Stomach smooth muscle (tissue), 2 donors: ENCODE measurements around the gene RUNX3.

Source experiments
- H3K27ac ChIP-seq: one replicate; pipeline ENCODE4 v1.7.0; 2013; ENCODE audit warnings: mild to moderate bottlenecking, low read length, inconsistent platforms
- H3K27me3 ChIP-seq, 2 donors: one replicate each; pipeline ENCODE4 v1.7.0; 2013; ENCODE audit warnings: low read length in 2 of 2; ENCODE audit not compliant: insufficient read depth in 2 of 2, control insufficient read depth in 1 of 2
- H3K36me3 ChIP-seq, 2 donors: one replicate each; pipeline ENCODE4 v1.7.0; 2013; ENCODE audit warnings: low read length in 2 of 2; ENCODE audit not compliant: control insufficient read depth in 2 of 2, insufficient read depth in 2 of 2
- H3K4me1 ChIP-seq: one replicate; pipeline ENCODE4 v1.7.0; 2013; ENCODE audit warnings: low read length; ENCODE audit not compliant: control insufficient read depth, insufficient read depth
- H3K4me3 ChIP-seq, 2 donors: one replicate each; pipeline ENCODE4 v1.7.0; 2013; ENCODE audit warnings: low read length in 2 of 2
- H3K9ac ChIP-seq, 2 donors: one replicate each; pipeline ENCODE4 v1.7.0; 2013; ENCODE audit warnings: low read length in 2 of 2, mild to moderate bottlenecking in 1 of 2
- H3K9me3 ChIP-seq, 2 donors: one replicate each; pipeline ENCODE4 v1.7.0; 2013; ENCODE audit warnings: low read length in 2 of 2; ENCODE audit not compliant: control insufficient read depth in 2 of 2
- donor health status: healthy.
- donor health status: Pancreatic carcinoma.

Gene RUNX3

DNA sequence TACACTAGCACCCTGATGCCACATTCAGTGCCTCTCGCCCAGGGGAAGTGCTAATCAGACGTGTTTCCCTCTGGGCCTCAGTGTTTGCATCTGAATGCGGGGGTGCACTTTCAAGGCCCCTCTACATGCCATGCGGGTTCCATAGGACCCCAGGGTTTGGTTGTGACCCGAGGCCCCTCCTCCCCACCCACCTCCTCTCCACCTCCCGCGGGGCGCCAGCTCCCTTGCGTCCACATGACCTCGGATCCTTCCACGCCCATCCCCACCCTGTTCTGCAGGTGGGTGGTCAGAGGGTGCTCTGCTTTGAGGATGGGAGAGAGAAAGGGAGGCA, 5.1 kb upstream of the RUNX3 start:
- Histone ChIP-seq H3K9me3 (no peaks in the 10 kb centered on the region), H3K27ac (no peak overlapping the region), H3K4me1 (peaks cover 16% of the 10 kb centered on the region), H3K27me3 (peaks cover 54 to 60% of the 10 kb centered on the region in 2 donors), H3K36me3 (no peaks in the 10 kb centered on the region), H3K4me3 (no peak overlapping the region), H3K9ac (no peak overlapping the region)

DNA sequence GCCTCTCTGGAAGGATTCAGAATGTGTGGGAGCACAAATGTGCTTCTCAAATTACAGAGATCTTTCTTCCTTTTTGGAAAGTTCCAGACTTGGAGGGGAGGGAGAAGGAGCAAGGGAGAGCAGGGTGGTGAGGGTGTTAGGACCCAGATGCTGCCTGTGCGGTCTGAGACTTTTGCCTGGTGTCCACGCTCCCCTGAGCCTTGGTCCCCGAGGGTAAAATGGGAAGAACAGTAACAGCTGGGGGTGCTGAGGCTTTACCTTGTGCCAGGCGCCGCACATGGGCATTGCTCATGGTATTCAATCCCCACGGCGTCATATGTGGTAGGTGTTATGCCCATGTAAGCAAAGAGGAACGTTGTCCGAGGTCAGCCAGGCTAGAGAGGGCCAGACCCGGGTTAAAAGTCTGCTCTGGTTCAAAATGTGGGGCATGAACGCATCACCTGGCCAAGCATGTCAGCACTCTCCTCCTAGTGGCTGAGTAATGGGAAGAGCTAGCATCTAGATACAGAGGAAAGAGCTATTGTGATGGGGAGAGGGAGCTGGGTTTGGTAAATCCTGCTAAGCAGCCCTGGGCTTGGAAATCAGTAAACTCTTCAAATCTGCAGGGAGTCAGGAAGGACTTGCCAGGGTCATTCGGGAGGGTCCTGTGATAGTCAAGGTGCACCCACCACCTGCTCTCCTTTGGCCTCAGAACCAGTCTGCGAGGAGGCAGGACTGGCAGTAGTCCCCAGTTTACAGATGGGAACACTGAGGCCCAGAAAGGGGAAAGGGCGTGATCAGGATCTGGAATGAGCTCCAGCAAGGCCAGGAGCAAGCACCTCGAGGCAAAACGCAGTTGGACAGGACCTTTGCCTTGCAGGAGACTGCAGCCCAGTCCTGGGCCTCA, 4.5 kb upstream of the RUNX3 start:
- peaks cover 54 to 63% of the 10 kb centered on the region in 2 donors for H3K27me3 ChIP-seq
- H3K9me3 ChIP-seq = no peaks in the 10 kb centered on the region
- no peak overlapping the region for H3K4me3 ChIP-seq
- no peak overlapping the region for H3K27ac ChIP-seq
- peaks cover 17% of the 10 kb centered on the region for H3K4me1 ChIP-seq
- no peaks in the 10 kb centered on the region for H3K36me3 ChIP-seq
- no peak overlapping the region for H3K9ac ChIP-seq

DNA sequence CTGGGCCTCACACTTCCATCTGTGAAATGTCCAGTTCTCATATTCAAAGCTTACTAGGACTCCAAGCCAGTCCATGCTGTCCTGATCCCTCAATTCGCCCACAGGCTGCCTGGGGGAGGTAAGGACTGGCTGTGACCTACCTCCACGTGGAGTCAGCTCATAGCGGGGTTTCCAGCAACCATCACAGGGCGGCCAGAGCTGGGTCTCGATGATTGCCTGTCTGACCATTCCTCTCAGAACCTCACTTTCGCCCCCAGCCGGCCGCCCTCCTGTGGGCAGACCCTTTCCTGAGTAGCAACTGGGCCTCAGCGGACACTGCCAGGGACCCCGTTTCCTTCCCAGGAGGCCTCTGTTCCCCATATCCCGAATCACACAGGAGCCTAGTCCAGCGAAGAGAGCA, 3.4 kb upstream of the RUNX3 start:
- Histone ChIP-seq H3K4me3 (no peak overlapping the region), H3K27ac (no peak overlapping the region), H3K9ac (no peak overlapping the region), H3K4me1 (peaks cover 26% of the 10 kb centered on the region), H3K9me3 (no peaks in the 10 kb centered on the region), H3K36me3 (no peaks in the 10 kb centered on the region), H3K27me3 (peaks cover 55 to 74% of the 10 kb centered on the region in 2 donors)

DNA sequence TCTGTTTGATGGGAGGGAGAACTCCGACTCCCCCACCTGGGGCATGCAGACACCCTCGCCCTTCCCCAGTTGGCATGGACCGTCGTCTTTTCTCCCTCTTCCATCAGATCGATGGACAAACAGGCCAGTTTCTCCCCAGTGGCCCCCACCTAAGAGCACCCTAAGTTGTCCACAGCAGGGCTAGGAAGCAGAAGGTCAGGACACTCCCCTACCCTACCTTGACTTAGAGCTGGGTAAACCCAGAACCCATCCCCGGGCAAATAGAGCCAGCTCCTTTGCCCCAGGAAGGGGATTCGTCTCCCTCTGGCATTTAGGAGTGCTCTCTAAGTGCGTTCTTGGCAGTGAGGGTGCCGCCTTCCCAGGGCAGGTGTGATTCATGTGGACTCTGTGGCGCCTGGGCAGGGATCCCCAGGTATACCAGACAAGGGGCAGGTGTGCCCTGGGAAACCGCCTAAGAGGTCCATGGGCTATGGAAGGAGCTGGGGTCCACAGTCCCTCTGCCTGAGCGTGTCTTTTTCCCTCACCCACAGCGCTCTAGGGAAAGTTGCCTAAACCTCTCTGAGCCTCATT, 2.7 kb upstream of the RUNX3 start:
- Histone ChIP-seq H3K4me1 (peaks cover 26% of the 10 kb centered on the region), H3K27ac (no peak overlapping the region), H3K9me3 (no peaks in the 10 kb centered on the region), H3K9ac (no peak overlapping the region), H3K4me3 (no peak overlapping the region), H3K27me3 (peaks cover 60 to 78% of the 10 kb centered on the region in 2 donors), H3K36me3 (no peaks in the 10 kb centered on the region)

DNA sequence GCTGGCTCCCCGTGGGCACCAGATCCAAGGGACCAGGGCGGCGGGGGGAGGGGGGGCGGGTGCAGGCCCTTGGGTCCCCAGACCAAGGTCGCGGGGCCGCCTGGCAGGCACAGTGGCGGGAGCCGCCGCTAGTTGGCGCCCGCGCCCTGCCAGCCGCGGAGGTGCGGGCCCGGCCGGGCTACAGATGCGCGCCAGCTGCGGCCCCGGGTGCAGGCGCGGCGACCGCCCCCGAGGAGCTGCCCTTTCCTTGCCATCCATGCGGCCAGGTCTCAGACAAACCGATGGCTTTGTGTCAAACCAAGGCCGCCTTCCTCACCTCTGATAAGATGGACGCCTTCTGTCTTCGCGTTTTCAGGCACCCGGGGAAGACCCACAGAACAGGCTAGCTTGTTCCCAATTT, 2.2 kb upstream of the RUNX3 start:
- no peaks in the 10 kb centered on the region for H3K9me3 ChIP-seq
- H3K36me3 ChIP-seq = no peaks in the 10 kb centered on the region
- H3K27ac ChIP-seq = no peak overlapping the region
- no peak overlapping the region for H3K9ac ChIP-seq
- peaks cover 26% of the 10 kb centered on the region for H3K4me1 ChIP-seq
- H3K27me3 ChIP-seq = peaks cover 66 to 83% of the 10 kb centered on the region in 2 donors
- H3K4me3 ChIP-seq = no peak overlapping the region

DNA sequence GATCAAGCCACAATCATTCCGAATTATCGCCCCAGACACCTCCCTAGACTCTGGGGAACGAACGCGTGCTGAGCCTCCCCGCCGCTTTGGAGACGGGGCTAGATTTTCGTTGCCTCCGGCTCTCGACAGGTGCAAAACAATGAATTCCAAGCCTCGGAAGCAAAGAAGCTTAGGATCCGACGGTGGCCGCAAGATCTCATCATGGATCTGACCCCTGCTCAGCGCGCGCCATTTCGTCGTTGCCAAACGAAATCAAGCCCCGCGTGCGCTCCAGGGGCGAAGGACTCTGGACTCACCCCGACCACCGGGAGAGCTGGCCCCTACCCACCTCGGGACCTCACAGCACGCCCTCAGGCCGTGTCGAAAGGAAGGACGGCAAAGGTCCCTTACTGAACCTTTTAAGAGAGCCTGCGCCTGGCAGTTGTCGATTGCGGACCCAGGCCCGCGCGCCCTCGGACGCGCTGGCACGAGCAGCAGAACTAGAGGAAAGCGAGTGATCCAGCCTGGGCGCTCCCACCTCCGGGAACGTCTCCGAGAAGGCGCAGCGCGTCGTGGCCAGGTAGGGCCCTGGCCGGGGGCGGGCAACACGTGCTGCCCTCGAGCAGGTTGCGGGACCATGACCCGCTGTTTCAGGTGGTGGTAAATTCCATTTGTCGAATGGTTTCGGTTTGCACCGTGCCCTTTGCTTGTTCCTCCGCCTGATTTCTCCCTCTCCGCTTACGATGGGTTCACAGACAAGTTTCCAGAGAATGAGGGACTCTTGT, 1.6 kb upstream of the RUNX3 start:
- peaks cover 72 to 89% of the 10 kb centered on the region in 2 donors for H3K27me3 ChIP-seq
- H3K36me3 ChIP-seq = no peaks in the 10 kb centered on the region
- H3K4me1 ChIP-seq = peaks cover 29% of the 10 kb centered on the region
- H3K9ac ChIP-seq = no peak overlapping the region
- H3K27ac ChIP-seq = no peak overlapping the region
- no peaks in the 10 kb centered on the region for H3K9me3 ChIP-seq
- peak overlapping the region; percentile 35 to 43 for H3K4me3 ChIP-seq

DNA sequence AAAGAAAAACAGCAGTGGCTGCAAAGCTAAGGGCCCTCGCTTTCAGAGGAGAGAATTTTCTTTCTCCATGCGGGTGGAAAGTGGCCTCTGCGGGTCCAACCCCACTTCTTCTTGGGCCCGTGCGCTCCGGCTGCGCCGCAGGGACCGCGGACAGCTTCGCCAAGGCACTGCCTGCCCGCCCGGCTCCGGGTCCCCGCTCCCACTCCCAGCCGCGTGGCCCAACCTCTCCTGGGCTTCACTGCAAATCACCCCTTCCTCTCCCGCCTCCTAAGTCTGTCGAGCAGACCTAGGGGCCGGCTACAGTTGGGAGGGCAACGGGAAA, 1.0 kb upstream of the RUNX3 start:
- Histone ChIP-seq H3K4me1 (peaks cover 30% of the 10 kb centered on the region), H3K27ac (no peak overlapping the region), H3K27me3 (peaks cover 77 to 95% of the 10 kb centered on the region in 2 donors), H3K4me3 (no peak overlapping the region), H3K9me3 (no peaks in the 10 kb centered on the region), H3K9ac (no peak overlapping the region), H3K36me3 (no peaks in the 10 kb centered on the region)

DNA sequence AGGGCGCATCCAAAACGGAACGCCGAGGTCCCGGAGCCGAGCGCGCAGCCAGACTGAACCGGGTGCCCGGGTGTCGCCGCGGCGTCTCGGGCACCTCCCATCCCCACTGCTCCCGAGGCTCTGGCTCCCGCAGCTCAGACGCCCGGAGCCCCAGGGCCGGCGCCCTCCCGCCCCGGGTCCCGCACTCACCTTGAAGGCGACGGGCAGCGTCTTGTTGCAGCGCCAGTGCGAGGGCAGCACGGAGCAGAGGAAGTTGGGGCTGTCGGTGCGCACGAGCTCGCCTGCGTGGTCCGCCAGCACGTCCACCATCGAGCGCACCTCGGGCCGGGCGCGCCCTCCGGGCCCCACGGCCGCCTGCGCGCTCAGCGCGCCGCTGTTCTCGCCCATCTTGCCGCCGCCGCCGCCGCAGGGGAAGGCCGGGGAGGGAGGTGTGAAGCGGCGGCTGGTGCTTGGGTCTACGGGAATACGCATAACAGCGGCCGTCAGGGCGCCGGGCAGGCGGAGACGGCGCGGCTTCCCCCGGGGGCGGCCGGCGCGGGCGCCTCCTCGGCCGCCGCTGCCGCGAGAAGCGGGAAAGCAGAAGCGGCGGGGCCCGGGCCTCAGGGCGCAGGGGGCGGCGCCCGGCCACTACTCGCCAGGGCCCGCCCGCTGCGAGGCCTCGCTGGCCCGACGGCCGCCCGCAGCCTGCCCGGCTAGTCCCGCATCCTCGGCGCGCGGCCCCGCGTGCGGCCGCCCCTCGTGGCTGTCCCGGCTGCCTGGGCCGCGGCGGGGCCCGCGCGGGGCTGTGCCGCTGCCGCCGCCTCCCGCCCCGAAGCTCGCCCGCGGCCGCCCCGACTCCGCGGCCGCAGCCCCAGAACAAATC, 447 bp downstream of the RUNX3 start:
- peaks cover 30% of the 10 kb centered on the region for H3K4me1 ChIP-seq
- peaks cover 82 to 94% of the 10 kb centered on the region in 2 donors for H3K27me3 ChIP-seq
- H3K9me3 ChIP-seq = no peaks in the 10 kb centered on the region
- no peak overlapping the region for H3K9ac ChIP-seq
- no peak overlapping the region for H3K27ac ChIP-seq
- no peaks in the 10 kb centered on the region for H3K36me3 ChIP-seq
- peak overlapping the region in 1 of 2 donors; percentile 44 for H3K4me3 ChIP-seq

DNA sequence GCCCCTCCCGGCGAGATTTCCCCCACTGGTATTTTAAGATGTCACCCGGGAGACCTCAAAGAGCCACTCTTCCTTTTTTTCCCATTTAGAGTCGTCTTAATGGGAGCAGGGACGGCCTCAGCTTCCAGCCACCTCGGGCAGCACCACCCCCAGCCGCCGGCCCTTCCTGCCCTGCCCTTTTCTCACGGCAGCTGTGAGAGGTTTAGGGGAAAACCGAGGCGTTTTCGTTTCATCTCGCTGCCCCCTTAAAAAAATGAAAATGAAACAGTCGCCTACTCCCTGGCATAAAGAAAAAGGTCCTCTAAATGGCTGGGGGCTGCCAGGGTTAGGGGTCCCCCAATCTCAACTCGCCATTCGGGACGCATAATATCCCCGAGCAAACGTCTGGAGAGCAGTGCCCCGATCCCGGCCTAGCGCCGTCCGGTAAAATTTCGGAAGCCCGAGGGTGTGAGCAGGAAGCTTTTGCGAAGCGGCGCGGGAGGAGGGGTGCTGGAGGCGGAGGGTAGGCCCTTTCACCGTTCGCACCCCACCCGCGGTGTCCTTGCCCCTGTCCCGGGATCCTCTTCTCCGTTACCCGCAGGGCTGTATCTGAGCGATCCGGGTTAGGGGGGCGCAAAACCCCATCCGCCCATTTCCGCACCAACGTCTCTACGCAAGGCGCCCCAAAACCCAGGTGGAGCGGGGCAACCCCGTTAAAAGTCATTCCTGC, 1.2 kb downstream of the RUNX3 start:
- H3K36me3 ChIP-seq = no peaks in the 10 kb centered on the region
- H3K4me3 ChIP-seq = peak overlapping the region; percentile 22 to 44
- H3K4me1 ChIP-seq = peaks cover 30% of the 10 kb centered on the region
- H3K9me3 ChIP-seq = no peaks in the 10 kb centered on the region
- no peak overlapping the region for H3K27ac ChIP-seq
- no peak overlapping the region for H3K9ac ChIP-seq
- H3K27me3 ChIP-seq = peaks cover 74 to 87% of the 10 kb centered on the region in 2 donors
